Ovary (tissue), 3 donors: ENCODE data around the gene ZNF423.

Experiments used
- CTCF ChIP-seq, 3 donors: fragments of 450-650 bp in 2 of 3; fragments of 200-600 bp in 1 of 3; IDR thresholded peaks; one replicate each; pipeline versions ENCODE4 v1.5.1 to v1.8.0; 2016 to 2022; ENCODE audit warnings: antibody characterized with exemption in 3 of 3, mild to moderate bottlenecking in 1 of 3
- EP300 ChIP-seq: sonication (generic); formaldehyde crosslinking; IDR thresholded peaks from one replicate; pipeline ENCODE4 v1.6.1; 2017; ENCODE audit warnings: antibody characterized with exemption
- donor health status: DM: no; HTN: no; CAD: no.

- TF ChIP-seq EP300 (no peak), CTCF (IDR thresholded peaks at IDR 0.05) (no peak)
Measured at GRCh38 chr16:49788572-49788971, 67.3 kb downstream of the ZNF423 start.
